ENCODE measurements around the gene RNF212B. TPM values are rescaled to one million over a fixed set of nuclear protein-coding genes. Genes with fewer than 3 reads are reported as not detected.

RNF212B gene
- total RNA-seq, 1 experiment from 2014 or later, result not detected

DNA sequence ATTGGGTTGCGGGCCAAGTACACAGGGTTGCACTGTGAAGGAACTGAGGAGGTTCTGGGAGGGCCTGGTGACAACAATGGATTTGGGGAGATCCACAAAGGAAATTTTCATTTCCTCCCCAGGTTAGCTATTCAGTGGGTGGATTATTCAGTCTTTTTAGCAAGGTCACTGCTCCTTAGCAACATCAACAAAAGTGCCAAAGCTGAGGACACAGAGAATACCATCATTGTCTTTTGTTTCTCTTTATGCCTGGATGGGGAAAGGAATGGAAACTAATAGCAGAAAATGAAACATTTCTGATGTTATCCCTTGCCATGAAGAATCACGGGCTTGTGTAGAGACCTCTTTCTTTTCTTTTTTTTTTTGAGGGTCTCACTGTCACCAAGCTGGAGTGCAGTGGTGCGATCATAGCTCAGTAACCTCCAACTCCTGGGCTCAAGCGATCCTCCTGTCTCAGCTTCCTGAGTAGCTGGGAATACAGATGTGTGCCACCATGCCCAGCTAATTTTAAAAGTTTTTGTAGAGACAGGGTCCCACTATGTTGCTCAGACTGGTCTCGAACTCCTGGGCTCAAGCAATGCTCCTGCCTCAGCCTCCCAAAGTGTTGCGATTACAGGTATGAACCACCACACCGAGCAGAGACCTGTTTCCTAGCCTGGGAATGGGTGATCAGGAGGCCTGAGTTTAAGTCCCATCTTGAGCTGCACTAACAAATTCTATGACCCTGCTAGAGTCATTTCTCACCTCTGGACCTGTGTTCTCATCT, 58.5 kb downstream of the RNF212B start:
- DNase-seq (ENCODE audit: low spot score), result no peak

GRCh38 chr14:23297096-23297495, 59.4 kb downstream of the RNF212B start:
- DNase-seq (ENCODE audit: low spot score), result no peak

DNA sequence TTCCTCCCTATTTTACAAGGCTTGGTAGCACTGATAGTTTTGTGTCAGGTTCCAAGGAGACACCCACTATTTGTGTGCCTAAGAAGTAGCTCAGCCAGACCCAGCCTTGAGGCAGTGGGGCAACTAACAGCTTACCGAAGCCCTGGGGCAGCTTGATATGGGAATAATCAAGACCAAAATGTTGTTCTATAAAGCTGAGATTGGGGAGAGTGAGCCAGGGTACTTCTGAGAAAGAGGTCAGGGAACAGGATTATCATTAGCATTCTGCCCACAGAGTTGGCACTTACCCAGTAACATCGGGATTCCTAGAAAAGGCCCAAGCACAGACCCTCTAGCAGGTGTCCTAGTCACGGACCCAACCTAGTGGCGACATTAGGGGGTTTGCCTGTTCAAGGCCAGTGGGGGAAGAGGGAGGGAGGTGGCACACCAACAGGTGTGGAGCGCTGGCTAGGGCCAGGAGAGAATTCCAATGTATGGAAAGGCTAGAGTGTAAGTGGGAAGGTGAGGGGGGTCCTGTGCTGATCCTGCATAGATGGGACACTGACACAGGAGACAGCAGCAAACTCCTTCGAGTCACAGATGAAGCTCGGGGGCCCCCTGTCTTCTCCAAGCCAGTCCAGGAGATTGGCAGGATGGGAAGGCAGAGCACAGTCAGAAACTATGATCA, 60.0 kb downstream of the RNF212B start:
- no peak for DNase-seq (ENCODE audit: low spot score)

GRCh38 chr14:23299211-23299957, 61.6 kb downstream of the RNF212B start:
- peak; percentile 33 for DNase-seq (ENCODE audit: low spot score)

DNA sequence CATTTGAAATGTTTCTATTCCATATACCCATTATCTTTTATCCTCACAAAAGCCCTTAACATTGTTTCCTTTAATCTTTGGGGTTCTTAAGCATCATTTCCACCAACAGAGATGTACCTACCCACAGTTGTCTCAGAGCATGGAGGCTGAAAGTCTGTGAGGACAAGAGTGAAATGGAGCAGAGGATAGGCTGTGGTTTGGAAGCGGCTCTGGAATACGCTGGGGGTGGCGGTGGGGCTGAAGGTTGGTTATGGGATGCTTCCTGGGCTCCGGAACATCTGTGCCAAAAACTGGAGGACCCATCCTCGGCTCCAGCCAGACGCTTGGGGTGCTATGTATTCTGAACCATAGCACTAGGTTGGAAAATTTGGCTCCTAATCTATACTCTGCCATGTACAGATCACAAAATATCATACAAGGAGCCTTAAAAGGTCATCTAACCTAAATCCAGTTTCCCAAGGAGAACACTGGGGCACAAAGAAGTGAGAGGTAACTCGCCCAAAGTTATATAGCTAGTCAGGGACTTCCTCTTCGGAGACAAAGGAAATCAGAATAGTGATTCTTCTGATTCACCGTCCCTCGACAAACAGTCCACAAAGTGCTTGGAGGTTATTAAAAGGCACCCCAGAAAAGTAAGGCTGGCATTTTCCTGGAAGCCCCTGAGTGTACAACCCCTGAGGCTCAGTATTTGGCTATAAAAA, 62.4 kb downstream of the RNF212B start:
- no peak for DNase-seq (ENCODE audit: low spot score)

DNA sequence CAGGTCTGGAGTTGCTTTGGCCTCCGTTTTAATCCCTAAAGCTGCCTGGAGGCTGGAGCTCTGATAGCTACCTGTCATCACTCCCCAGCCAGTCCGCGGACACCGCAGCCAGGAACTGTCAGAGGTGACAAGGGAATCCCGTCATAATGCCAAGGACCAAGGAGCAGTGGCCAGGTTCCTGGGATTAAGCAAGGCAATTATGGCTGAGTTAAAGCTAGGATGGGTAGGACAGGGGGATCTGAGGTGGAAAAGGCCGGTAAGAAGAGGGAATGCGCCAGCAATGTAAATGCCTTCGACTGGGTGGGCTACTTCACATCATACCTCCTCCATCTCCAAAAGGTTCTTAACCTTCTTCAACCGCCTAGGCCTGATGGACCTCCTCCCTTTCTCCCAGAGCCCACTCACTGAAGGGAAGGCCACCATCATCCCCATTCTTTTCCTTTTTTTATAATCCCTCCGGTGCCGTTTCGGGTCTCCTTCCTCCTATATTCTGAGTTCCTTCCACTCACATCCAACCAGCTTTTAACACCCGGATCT, 63.0 kb downstream of the RNF212B start:
- DNase-seq (ENCODE audit: low spot score), result peak; percentile 18

DNA sequence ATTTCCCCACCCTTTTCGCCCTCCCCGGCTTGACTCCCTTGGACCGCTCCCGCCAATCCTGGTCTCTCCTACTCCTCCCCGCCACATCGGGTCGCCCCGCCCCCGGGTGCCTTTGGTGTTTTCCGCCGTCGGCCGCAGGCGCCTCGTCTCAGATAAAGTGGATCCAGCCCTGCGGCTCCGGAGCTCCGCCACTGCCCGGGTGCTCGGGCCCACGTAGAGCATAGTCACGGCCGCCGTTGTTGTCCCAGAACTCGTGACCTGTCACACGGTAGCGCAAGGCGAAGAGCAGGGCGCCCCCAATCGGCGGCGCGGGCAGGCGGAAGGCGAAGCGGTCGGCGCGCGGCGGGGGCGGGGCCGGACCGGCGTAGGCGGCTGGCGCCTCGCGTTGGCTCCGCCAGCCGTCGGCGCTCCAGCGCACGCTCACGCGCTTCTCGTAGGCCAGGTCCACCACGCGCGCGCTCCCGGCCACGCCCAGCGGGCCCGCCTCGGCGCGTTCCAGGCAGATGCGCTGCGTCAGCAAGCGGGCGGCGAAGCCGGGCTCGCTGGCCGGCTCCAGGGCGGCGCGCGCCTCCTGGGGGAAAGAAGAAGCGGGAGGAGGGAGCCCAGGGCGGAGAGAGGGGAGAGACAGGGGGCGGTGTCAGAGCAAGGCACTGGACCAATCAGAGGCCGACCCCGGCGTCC, 63.7 kb downstream of the RNF212B start:
- peak; percentile 94 for DNase-seq (ENCODE audit: low spot score)

DNA sequence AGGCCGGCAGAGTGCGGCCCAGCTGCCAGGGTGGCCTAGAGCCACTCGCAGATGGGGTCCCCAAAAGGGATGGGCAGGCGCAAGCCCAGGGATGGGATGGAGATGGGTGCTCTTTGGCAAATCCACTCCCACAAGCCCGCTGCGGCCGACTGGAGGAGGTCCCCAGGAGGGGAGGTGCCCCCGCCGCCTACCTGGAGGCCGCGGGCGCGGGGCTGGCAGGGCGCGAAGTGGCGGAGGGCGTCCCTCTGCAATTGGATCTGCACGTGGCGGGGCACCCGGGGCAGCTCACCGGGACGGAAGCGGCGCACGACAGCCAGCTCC, 64.2 kb downstream of the RNF212B start:
- no peak for DNase-seq (ENCODE audit: low spot score)

DNA sequence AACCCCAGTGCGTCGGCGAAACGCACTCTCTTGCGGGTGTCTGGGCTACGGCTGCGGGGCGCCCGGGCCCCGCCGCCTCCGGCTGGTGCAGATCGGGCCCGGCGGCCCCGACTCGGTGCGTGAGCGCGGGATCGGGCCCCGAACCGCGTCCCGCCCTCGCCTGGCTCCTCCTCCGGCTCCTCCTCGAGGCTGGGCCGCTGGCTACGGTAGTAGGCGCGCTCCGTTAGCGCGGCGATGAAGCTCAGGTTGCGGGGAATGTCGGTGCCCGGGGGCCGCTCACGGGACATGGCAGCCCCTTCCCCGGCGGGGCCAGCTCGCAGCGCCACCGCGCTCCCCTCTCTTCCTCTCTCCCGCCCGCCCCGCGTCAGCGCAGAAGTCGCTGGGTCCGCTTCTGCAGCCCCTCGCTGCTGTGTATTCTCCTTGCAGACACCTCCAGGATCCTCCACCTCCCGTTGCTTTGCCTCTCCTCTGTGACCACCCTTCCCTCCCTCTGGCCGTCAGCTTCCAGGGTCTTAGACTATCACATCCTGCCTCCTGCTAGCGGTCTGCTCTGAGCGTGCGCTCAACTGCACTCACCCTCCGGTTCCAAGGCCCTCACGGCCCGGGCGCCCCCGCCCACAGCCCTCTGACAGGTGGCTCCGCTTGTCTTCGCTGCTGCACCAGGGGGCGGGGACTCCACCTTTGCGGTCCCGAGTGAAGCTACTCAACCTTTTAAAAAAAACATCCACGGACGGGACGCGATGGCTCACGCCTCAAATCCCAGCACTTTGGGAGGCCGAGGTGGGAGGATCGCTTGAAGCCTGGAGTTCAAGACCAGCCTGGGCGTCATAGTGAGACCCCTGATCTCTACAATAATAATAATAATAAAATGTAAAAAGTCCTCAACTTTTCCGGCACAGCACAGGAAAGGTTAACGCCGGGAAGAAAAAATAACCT, 64.8 kb downstream of the RNF212B start, which contains the start of gene PPP1R3E:
PPP1R3E (minus strand) TSS at position 570 of the 936 bp plus-strand sequence; CDS start at position 287, 283 bp downstream.
- DNase-seq (ENCODE audit: low spot score), result peak; percentile 45

DNA sequence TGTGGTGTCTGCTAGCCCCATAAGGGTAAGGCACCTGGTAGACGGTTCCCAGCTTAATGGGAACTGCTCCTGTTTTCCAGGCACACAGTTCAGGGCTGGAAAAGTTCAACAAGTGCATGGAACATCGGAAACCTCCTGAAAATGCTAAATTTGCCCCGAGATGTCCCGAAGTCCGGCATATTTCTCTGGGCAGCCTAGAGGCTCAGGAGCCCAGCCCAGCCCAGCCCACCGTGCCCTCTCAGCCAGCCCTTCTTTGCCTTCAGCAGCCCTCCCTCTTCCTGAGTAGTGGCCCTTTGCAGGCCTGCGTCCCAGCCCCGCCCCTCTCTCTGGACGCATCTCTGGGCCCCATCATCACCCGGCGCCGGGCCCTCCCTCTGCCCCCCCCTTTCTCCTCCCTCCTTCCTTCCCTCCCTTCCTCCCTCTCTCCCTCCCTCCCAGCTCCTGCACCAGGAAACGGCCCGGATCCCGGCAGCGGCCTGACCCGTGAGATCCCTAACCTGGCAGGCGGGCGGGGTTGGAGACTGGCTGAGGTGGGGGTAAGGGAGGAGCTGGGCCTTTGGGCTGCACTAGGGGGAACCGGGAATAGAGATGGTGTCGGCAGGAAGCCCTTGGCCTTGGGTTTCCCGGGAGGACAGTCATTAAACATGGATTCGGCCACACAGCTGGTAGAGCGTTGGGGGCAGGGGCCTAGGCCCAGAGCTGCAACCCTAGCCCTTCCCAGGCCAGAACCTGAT, 68.8 kb downstream of the RNF212B start, which contains the start of gene BCL2L2:
BCL2L2 (plus strand) TSS at position 422 of the 734 bp plus-strand sequence. CDS start 935 bp downstream, outside the sequence.
- DNase-seq (ENCODE audit: low spot score), result peak; percentile 86

GRCh38 chr14:23307146-23307530, 69.4 kb downstream of the RNF212B start:
- DNase-seq (ENCODE audit: low spot score), result no peak

DNA sequence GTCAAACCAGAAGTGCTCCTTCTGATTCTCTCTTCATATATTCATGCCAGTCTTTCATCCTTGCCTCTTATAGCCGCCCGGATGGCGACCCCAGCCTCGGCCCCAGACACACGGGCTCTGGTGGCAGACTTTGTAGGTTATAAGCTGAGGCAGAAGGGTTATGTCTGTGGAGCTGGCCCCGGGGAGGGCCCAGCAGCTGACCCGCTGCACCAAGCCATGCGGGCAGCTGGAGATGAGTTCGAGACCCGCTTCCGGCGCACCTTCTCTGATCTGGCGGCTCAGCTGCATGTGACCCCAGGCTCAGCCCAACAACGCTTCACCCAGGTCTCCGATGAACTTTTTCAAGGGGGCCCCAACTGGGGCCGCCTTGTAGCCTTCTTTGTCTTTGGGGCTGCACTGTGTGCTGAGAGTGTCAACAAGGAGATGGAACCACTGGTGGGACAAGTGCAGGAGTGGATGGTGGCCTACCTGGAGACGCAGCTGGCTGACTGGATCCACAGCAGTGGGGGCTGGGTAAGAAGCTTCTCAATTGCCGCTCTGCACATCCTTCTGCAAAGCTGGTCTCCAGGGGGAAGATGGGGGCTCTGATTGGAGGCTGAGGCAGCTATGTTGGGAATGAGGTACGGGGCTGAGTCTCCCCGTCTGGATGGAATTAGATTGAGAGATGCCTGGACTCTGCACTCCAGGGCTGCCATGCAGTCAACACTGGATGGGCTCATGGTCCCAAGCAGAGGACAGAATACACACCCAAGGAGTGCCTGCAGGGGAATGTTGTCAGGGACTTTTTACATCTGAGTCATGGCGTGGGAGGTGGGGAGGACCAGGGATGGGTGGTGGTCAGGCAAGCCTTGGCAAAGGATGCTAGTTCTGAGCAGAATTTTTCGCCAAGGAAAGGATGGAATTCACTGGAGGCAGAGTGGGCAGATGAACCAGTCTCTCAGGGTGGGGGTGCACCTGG, 70.2 kb downstream of the RNF212B start:
- DNase-seq (ENCODE audit: low spot score), result no peak

DNA sequence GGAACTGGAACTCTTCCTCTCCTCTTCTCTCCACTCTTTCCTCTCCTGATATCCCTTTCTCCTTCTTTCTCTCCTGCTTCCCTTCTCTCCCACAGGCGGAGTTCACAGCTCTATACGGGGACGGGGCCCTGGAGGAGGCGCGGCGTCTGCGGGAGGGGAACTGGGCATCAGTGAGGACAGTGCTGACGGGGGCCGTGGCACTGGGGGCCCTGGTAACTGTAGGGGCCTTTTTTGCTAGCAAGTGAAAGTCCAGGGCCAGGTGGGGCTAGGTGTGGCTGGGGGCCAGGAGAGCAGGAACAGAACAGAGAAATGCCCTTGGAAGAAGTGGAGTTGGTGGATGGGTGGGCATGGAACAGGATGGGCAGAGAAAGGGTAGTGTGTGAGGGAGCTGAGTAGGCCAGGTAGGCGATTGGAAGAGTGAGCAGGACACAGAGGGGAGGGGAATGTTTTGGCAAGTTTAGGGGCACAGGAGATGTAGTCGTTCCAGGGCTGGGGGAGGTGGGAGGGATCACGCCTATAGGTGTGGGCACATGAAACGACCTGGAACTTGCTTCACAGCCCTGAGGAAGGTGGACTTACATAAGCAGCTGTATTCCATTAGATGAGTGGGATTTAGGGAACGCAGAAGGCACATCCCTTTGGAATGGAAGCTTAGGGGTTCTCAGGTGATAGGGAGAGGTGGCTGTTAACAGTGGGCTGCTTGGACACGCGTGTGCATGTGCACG, 71.1 kb downstream of the RNF212B start:
- no peak for DNase-seq (ENCODE audit: low spot score)

DNA sequence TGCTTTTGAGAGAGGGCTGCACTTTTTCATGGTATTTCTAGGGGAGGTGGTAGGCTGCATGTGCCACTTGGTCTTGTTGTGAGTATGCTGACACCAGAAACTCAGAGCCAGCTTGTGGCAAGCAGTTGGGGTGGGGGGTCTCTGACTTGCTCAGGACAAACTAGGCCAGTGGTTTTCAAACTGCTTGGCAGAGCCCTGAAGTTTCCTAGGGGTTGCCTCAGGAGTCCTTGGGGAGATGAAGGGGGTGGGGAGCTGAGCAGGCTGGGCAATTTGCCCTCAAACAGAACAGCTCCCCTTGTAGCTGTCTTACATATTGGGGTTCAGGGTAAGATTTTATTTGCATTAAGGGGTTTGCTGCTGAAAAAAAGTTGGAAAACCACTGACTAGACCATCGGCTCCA, 72.8 kb downstream of the RNF212B start:
- no peak for DNase-seq (ENCODE audit: low spot score)

DNA sequence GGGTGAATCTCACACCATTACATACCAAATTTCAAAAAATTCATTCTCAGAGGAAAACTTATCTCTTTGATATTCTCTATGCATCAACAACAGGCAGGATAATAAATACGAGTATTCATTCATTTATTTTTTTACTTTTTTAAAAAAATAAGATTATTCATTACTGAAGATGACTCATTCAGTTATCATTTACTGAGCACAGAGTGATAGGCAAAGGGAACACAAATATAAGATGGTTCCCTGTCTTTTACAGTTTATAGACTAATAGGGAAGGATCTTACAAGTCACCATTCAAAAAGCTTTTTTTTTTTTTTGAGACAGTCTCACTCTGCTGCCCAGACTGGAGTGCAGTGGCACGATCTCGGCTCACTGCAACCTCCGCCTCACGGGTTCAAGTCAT, 78.6 kb downstream of the RNF212B start:
- no peak for DNase-seq (ENCODE audit: low spot score)

DNA sequence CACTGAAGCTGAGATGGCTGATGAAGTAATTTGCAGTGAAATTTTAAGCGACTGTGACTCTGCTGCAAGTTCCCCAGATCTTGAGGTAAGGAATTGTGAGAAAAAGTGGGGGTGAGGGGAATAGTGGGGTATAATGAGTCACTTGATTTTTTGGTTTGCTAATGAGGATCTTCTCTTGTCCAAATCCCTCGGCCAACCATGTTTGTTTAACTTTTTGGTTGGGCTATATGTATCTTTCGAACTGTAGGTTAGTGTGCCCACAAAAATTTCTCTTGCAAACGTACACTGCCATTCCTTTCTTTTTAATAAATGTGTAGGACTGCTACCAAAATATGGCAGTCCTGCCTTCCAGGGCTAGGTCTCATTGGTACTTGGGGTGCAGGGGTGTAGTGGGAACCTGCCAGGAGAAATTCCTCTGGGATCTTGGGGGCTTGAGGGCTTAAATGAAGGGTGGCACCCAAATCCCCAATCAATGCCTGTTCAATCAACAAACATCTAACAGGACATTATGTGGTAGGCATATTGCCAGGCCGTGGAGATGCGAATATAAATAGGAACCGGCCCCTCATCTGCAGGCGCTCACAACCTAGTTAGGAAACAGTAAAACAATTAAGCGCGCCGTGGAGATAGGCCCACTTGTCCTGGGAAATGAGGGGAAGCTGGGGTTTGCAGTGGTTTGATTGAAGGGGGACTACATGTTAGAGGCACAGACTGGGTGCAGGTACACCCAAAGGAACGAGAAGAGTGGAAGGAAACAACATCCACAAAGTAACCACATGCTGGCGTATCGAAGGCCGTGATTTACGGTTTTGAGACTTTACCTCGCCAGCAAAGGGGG, 82.2 kb downstream of the RNF212B start:
- no peak for DNase-seq (ENCODE audit: low spot score)
